ENCODE measurements around the gene VTI1A.
"Not testable (repeated sequence)": the region's sequence is repeated elsewhere in the genome, so short reads cannot be mapped to it uniquely, and the experiment has no call there.

VTI1A gene

DNA sequence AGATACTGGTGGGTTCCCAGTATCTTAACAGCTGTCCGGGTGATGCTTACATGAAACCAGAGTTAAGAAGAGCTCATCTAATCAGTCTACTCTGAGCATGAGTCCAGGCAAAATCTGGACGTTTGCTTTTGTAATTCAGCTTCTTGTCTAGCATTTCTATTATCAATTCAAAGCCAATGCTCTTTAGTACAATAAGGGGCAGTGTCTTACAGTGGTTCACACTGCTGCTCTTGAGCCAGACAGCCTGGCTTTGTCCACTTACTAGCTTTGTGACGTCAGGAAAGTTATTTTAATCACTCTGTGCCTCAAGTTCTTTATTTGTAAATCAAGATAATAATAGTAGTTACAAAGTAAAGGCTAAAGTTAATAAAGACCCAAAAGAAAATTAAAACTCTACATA is 275.7 kb downstream of the VTI1A start:
- DNase-seq (ENCODE audit: low read depth in 2 of 2): no peak

DNA sequence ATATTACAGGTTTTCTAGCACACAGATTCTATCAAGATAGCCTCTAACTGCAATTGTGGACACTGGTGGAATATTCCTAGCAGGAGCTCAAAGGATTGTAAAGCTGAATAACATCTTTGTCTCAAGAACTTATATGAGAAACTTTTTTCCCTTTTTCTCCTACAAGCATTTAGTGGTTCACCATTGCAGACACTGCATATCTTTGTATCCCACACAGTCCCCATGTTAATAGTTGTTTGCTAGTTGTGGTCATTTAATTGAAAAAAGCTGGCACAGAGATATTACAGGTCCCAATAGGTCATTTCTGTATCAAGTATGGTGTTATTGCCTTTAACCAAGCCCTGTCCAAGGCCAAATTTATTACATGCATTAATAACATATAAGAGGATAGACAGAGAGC is 276.9 kb downstream of the VTI1A start:
- DNase-seq (ENCODE audit: low read depth in 2 of 2): no peak

GRCh38 chr10:112724404-112724991 is 277.5 kb downstream of the VTI1A start:
- no peak for DNase-seq (ENCODE audit: low read depth in 2 of 2)

DNA sequence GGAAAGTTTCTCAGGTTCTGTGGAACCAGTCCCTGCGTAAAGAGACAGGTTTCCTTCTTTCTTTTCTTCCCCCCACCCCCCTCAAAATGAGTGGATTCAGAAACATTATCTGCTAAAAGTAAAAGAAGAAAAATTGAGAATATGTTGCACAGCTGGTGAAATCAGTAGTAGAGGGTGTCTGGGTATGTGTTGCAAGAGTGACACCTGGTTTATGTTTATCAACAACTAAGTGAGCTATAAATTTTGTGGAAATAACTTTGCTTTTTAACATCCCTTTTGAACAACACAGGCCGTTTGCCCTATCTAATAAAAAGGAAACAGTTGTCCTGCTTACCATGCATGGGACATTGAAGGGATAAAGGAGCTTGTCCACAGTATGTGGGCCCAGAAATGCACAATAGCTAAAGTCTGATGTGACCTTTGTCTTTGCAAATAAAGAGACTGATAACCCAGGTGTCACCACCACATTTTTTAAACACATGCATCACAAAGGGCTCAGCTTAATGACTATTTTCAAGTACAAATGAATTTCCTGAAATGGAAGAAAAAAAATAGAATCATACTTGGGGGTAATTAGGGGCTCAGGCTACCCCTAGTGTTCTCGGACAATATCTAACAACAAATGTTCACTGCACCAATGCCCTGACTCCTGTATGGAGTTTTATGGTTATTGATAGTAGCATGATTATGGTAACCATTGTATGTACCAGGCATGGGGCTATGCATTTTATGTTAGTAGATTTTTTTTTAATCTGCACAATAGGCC is 281.3 kb downstream of the VTI1A start:
- no peak for DNase-seq (ENCODE audit: low read depth in 2 of 2)

DNA sequence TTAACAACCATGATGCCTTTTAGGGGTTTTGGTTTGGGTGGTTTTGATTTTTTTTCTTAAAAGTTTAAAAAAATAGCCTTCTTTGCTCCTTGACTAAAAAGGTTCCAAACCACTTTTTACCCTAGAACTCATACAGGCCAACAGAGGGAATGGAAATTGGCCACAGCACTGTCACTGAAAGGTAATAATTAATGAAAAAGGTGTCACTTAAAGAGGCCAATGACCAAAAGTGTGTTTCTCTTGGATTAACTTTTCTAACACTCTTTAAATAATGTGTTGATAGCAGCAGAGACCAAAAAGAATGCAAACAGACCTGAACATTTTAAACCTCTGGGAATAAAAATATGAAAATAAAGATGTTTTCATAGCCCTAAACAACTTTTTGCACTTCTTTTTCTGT is 282.0 kb downstream of the VTI1A start:
- no peak for DNase-seq (ENCODE audit: low read depth in 2 of 2)

DNA sequence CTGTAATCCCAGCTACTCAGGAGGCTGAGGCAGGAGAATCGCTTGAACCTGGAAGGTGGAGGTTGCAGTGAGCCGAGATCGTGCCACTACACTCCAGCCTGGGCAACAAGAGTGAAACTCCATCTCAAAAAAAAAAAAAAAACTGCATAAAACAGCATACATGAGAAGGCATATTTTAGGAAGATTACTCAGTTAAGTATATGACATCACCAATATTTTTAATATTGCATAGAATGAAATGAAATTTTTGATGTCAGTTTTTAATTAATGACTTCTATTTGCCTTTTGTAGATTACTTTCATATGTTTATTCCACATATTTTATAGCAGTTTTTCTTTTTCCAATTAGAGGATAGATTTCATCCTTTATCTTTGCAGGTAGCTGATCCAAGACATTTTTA is 284.4 kb downstream of the VTI1A start:
- not testable (repeated sequence) for DNase-seq (ENCODE audit: low read depth in 2 of 2)

DNA sequence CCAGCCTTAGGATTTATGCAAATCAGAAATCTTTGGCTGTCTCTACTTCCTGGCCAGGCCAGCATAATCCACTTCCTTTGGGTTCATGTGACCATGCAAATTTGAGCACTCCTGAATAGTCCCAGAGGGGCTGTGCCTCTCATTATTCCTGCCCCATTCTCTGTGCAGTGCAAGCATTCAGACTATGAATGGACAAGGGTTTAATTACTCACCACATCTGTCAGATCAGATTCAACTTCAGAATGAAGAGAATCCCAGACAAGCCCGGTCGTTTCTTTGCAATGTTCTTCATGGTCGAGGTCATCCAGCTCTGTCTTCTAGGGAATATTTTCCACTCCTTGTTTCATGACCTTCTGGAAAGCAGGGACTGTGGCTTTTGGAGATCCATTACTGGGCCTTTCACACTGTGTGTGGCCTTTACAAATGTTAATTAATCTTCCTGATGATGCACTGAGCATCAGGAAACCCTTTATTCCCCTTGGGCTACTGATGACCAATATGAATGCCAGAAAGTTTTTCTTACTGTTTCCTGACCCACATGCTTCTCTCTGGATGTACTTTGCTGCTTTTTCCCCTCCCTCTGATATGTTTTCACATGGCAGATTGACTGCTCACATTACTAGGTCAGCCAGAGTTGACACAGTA is 285.4 kb downstream of the VTI1A start:
- no peak for DNase-seq (ENCODE audit: low read depth in 2 of 2)

- DNase-seq (ENCODE audit: low read depth in 2 of 2): no peak
Measured at GRCh38 chr10:112735041-112735695, 288.2 kb downstream of the VTI1A start.

GRCh38 chr10:112738606-112739591 is 291.9 kb downstream of the VTI1A start:
- no peak for DNase-seq (ENCODE audit: low read depth in 2 of 2)

GRCh38 chr10:112739592-112740353 is 292.8 kb downstream of the VTI1A start:
- DNase-seq (ENCODE audit: low read depth in 2 of 2): no peak

- no peak for DNase-seq (ENCODE audit: low read depth in 2 of 2)
Measured at GRCh38 chr10:112741830-112742402, 294.9 kb downstream of the VTI1A start.

DNA sequence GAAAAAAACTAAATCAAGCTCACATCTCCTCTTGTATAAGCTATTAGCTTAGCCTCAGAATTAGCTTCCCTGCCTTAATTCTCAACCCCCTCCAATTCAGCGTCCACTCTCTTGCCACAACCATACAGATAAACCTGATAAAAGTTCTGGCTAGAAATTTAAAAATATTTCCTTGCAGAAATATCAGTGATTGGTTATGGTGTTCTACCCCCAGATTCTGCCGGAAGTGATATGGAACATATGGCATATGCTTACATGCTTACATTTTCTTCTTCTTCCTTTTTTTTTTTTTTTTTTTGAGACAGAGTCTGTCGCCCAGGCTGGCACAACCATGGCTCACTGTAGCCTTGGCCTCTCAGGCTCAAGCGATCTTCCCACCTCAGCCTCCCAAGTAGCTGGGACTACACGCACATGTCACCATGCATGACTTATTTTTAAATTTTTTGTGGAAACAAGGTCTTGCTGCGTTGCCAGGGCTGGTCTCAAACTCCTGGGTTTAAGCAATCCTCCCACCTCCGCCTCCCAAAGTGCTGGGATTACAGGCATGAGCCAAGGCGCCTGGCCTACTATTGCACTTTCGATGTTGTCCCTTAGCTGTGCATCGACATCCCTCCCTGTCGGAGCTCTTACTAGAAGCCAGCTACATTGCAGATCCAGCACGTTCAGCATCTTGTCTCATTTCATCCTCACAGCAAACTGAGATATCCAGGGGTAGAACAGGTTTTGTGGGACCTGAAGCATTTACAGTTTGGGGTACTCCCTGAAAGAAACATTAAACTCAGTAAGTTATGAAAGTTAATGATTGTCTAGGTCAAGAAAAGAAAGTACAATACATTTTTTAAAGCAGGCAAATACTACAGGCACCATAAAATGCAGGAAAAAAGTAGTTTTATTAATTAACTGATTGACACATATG is 297.4 kb downstream of the VTI1A start:
- DNase-seq (ENCODE audit: low read depth in 2 of 2): no peak

GRCh38 chr10:112746329-112746728 is 299.3 kb downstream of the VTI1A start:
- no peak for DNase-seq (ENCODE audit: low read depth in 2 of 2)

GRCh38 chr10:112750427-112751167 is 303.6 kb downstream of the VTI1A start:
- no peak for DNase-seq (ENCODE audit: low read depth in 2 of 2)

GRCh38 chr10:112751651-112752050 is 304.6 kb downstream of the VTI1A start:
- DNase-seq (ENCODE audit: low read depth in 2 of 2): no peak

DNA sequence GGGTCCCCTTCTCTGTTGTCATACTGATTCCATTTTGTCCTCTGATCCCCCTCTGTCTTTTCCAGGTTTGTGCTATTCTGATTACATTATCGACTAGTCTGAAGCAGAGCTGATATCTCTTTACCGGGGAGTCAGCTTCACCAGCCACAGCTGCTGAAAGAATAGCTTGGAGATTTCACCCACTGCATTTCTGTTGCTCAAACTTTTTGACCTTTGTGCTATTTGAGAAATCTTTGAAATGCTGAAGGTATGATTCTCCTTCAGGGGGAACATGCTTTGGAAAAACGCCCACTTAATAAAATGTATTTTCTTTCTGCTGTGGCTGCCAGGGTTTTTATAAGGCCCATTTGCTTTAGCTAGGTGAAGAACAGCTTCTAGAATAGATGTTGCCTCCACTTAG is 305.3 kb downstream of the VTI1A start:
- no peak for DNase-seq (ENCODE audit: low read depth in 2 of 2)

- DNase-seq (ENCODE audit: low read depth in 2 of 2): no peak
Measured at GRCh38 chr10:112753961-112754411, 307.0 kb downstream of the VTI1A start.
